ENCODE results near the gene GBX1.

GBX1 gene

DNA sequence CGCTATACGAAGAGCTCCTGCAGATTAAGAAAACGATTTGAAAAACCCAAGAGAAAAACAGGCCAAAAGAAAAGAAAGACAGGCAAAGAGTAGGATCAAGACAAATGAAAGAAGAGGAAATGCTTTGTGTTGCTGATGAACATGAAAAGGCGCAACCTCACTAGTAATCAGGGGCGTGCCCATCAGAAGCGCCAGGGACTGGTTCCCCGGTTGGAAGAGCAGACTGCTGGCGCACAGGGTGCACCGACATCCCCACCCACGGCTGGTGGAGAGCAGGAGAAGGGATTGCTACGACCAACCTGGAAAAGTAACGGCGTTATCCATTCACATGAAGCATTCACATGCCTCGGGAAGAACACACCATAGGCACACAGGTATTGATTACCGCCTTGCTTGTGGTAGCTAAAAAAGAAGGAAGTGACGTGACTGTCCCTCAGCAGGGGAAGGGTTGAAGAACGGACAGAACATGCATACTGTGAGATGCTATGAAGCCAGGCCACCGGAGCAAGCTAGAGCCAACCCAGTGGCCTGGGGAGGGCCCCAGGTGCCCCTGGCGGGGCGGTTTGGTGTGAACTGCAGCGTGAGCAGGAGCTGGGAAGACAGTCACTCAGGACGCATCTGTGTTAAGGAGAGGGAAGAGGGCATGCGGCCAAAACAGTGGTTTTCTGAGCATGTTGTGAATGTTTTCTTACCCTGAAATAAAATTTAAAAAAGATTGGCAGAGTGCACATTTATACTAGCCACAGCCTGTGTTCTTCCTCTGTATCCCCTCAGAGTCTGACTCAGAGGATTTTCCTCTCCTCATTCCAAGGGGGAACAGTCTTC lies 62.9 kb downstream of the GBX1 start:
- no peaks in the 10 kb centered on the region for H3K36me3 ChIP-seq (ENCODE audit: control insufficient read depth, insufficient read depth, low read length)
- H3K27me3 ChIP-seq (ENCODE audit: control insufficient read depth, insufficient read depth, low read length): no peaks in the 10 kb centered on the region
- no peak overlapping the region for H3K4me2 ChIP-seq (ENCODE audit: low read length)
- TF ChIP-seq, protein P1, sequence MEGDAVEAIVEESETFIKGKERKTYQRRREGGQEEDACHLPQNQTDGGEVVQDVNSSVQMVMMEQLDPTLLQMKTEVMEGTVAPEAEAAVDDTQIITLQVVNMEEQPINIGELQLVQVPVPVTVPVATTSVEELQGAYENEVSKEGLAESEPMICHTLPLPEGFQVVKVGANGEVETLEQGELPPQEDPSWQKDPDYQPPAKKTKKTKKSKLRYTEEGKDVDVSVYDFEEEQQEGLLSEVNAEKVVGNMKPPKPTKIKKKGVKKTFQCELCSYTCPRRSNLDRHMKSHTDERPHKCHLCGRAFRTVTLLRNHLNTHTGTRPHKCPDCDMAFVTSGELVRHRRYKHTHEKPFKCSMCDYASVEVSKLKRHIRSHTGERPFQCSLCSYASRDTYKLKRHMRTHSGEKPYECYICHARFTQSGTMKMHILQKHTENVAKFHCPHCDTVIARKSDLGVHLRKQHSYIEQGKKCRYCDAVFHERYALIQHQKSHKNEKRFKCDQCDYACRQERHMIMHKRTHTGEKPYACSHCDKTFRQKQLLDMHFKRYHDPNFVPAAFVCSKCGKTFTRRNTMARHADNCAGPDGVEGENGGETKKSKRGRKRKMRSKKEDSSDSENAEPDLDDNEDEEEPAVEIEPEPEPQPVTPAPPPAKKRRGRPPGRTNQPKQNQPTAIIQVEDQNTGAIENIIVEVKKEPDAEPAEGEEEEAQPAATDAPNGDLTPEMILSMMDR (IDR thresholded peaks at IDR 0.05): no peak
- no peak overlapping the region for H2AFZ ChIP-seq
- H3K9ac ChIP-seq: no peak overlapping the region
- H3K9me3 ChIP-seq (ENCODE audit: control insufficient read depth, low read length): no peaks in the 10 kb centered on the region
- no peaks in the 10 kb centered on the region for H3K4me1 ChIP-seq
- no peak overlapping the region for H3K27ac ChIP-seq
- H3K79me2 ChIP-seq: peaks cover 52% of the 10 kb centered on the region
- H3K4me3 ChIP-seq (ENCODE audit: low read depth, low read length): no peak overlapping the region

DNA sequence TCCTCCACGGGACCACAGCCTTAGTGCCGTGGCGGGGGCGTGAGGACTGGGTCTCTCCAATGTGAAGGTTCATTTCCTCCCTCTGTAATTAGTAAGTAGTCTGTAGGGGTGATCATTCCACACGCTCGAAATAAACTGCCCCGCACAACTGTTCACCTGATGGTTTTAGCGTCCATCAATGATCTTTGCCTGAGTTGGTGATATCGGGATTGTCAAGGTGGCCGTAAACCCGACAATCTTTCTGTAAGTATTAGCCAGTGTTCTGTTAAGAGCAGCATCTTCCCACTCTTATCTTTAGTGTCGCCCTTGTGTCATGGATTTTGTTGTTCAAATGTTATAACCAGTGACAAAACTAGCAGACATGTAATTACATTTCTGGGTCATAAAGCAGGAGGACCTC lies 63.5 kb downstream of the GBX1 start:
- no peak overlapping the region for H3K4me3 ChIP-seq (ENCODE audit: low read depth, low read length)
- H3K4me2 ChIP-seq (ENCODE audit: low read length): no peak overlapping the region
- no peaks in the 10 kb centered on the region for H3K27me3 ChIP-seq (ENCODE audit: control insufficient read depth, insufficient read depth, low read length)
- no peaks in the 10 kb centered on the region for H3K36me3 ChIP-seq (ENCODE audit: control insufficient read depth, insufficient read depth, low read length)
- no peak overlapping the region for H2AFZ ChIP-seq
- H3K9ac ChIP-seq: no peak overlapping the region
- peaks cover 57% of the 10 kb centered on the region for H3K79me2 ChIP-seq
- H3K9me3 ChIP-seq (ENCODE audit: control insufficient read depth, low read length): no peaks in the 10 kb centered on the region
- no peaks in the 10 kb centered on the region for H3K4me1 ChIP-seq
- TF ChIP-seq, protein P1 (IDR thresholded peaks at IDR 0.05): no peak
- H3K27ac ChIP-seq: no peak overlapping the region

DNA sequence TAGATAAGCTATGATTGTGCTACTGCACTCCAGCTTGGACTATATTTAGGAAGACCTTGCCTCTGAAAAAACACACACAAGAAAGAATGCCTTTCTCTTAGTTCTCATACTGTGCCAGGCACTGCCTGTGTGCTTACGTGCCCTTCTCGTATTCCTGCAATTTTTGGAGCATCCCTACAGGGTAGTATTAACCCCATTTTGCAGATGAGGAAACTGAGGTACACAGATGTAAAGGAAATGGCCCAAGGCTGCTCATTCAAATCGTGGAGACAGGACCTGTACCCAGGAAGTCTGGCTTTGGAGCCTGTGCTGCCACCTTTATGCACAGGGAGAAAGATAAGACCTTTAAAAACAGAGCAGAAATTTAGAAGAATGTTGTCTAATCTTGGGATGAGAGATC lies 64.5 kb downstream of the GBX1 start:
- H3K27ac ChIP-seq: no peak overlapping the region
- TF ChIP-seq, protein P1 (IDR thresholded peaks at IDR 0.05): no peak
- H3K4me2 ChIP-seq (ENCODE audit: low read length): no peak overlapping the region
- peaks cover 62% of the 10 kb centered on the region for H3K79me2 ChIP-seq
- no peak overlapping the region for H3K4me3 ChIP-seq (ENCODE audit: low read depth, low read length)
- H3K9me3 ChIP-seq (ENCODE audit: control insufficient read depth, low read length): no peaks in the 10 kb centered on the region
- H3K27me3 ChIP-seq (ENCODE audit: control insufficient read depth, insufficient read depth, low read length): no peaks in the 10 kb centered on the region
- H2AFZ ChIP-seq: no peak overlapping the region
- no peaks in the 10 kb centered on the region for H3K36me3 ChIP-seq (ENCODE audit: control insufficient read depth, insufficient read depth, low read length)
- H3K4me1 ChIP-seq: no peaks in the 10 kb centered on the region
- no peak overlapping the region for H3K9ac ChIP-seq

DNA sequence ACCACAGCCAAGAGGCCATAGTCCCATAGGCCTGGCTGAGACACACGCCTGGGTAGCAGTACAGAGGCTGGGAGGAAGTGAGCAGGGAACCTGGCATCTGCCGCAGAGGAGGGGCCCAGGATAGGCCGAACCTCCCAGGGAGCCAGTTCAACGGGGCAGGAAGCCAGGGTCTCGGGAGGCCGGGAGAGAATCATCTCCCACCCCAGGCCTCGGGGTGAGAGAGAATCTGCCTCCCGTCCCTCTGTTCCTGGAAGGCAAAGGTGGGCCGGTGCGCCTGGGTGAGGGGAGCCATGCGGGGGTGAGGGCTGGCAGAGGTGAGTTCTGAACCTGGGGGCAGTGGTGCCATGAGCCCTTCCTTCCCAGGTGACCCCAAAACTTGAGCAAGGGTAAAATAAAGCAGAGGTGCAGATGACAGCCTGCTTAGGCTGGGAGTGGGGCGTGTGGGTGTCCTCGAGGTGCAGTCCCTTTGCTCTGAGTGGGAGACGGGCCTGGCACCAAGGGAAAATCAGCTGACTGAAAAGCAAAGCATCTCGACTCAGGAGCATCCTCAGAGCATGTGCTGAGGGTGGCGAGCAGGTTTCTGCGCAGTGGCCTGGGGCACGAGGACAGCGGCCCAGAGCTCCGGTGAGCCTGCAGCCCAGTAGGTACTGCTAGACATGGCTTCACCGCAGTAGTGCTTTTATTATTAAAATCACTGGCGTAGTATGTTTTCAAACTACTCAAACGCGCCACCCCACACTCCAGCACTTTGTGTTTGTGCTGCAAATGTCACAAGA lies 65.7 kb downstream of the GBX1 start:
- Histone ChIP-seq H3K36me3 (ENCODE audit: control insufficient read depth, insufficient read depth, low read length) (no peaks in the 10 kb centered on the region), H2AFZ (no peak overlapping the region), H3K9ac (no peak overlapping the region), H3K9me3 (ENCODE audit: control insufficient read depth, low read length) (no peaks in the 10 kb centered on the region), H3K4me3 (ENCODE audit: low read depth, low read length) (no peak overlapping the region), H3K27ac (no peak overlapping the region), H3K27me3 (ENCODE audit: control insufficient read depth, insufficient read depth, low read length) (no peaks in the 10 kb centered on the region), H3K79me2 (peaks cover 68% of the 10 kb centered on the region), H3K4me2 (ENCODE audit: low read length) (no peak overlapping the region), H3K4me1 (no peaks in the 10 kb centered on the region)
- TF ChIP-seq, protein P1 (IDR thresholded peaks at IDR 0.05): no peak

All from parathyroid adenoma (tissue), 2 donors.